Stimulated activated CD4-positive, alpha-beta T cell treated with anti-CD3 and anti-CD28 coated beads, Interleukin-1b, Interleukin-23, amount 100 ng/mL, for 1 hour (primary cell): ENCODE measurements around the gene CRIP1.

Experiments
- DNase-seq, 2 donors: peaks; one replicate each; pipeline ENCODE4 v3.0.0-alpha.2; 2020; ENCODE audit warnings: low read depth in 2 of 2

CRIP1 gene

DNA sequence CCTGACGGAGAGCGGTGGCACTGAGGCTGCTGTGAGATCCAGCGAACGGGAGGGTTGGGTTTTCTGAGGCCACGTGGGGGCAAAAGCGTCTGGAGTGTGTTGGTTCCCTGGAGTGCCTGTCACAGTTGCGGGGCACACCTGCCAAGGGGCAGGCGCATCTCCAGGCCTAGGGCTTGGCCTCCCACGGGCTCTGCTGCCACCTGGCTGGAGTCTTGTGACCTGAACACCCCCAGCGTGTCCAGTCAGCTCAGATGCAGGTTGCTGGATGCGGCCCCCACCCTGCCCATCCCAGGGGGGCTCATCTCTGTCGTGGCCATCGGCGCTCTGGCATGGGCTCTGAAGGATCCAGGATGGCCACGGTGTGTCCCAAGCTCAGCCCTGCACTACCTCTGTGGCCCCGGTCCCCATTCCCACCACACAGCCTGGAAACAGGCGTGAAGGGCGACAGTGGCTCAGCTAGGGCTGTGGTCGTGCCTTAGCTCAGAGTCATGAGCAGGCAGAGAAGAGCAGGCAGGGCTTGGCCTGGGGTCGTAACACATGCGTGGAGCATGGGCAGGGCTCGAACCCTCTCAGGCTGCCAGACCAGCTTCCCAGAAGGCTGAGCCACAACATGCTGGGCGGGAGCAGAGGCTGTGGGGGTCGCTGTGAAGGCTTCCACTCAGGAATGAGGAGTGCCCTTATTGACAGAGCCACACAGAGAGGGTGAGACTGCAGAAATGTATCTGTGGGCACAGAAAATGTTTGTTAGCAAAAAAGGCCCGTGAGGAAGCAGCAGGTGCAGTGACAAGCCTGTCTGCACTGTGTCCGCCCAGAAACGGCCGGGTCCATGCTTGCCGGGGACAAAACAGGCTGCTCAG, 35.6 kb upstream of the CRIP1 start:
- no peak for DNase-seq

DNA sequence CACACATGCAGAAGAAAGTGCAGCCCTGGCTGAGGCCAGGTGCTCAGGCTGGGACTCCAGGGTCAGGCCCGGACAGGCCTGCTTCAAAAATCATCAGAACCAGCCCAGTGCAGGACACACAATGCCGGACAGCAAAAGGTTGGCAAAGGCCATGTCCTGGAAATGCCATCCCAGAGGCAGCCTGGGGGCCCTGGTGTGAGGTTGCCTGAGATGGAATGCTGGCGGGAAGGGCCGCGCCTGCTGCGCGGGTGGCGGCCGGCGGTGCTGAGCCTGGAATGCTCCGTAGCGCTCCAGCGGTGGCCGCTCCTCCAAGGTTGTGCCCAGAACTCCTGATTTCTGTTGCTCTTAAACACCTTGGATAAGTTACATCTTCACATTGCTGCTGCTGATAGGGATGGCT, 33.7 kb upstream of the CRIP1 start:
- DNase-seq = no peak

DNA sequence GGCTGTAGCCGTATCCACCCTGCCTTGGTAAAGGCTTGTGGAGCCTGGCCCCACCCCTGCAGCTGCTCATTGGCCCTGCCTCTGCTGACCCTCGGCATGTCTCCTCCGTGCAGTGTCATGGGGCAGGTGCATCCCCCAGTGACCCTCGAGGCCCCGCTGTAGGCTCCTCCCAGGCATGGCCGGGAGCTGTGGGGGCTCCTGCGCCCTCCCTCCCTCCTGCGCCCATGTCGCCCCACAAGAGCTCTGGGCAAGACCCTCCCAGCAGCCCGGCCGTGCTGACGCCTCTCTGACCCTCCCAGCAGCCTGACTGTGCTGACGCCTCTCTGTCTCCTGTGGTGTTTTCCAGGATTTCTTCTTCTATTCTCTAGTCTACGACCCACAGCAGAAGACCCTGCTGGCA, 32.8 kb upstream of the CRIP1 start:
- no peak for DNase-seq

DNA sequence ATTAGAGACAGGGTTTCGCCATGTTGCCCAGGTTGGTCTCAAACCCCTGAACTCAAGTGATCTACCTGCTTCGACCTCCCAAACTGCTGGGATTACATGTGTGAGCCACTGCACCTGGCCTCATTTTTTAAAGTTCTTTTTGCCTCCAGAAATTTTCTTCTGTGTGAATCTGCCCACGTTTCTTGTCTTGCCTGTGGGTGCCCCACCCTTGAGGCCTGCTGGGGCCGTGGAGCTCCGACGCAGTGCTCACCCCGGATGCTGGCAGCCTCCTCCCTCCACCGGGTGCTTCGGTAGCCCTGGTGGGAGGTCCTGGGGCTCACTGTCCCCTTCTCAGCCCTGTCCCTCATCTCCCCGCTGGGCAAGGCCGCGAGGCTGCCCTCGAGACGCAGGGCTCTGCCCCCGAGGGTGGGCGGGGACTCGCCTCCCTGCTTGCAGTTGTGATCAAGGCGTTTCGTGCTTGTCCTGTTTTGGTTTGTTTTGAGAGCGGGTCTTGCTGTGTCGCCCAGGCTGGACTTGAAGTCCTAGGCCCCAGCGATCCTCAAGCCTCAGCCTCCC, 31.5 kb upstream of the CRIP1 start:
- no peak for DNase-seq

DNA sequence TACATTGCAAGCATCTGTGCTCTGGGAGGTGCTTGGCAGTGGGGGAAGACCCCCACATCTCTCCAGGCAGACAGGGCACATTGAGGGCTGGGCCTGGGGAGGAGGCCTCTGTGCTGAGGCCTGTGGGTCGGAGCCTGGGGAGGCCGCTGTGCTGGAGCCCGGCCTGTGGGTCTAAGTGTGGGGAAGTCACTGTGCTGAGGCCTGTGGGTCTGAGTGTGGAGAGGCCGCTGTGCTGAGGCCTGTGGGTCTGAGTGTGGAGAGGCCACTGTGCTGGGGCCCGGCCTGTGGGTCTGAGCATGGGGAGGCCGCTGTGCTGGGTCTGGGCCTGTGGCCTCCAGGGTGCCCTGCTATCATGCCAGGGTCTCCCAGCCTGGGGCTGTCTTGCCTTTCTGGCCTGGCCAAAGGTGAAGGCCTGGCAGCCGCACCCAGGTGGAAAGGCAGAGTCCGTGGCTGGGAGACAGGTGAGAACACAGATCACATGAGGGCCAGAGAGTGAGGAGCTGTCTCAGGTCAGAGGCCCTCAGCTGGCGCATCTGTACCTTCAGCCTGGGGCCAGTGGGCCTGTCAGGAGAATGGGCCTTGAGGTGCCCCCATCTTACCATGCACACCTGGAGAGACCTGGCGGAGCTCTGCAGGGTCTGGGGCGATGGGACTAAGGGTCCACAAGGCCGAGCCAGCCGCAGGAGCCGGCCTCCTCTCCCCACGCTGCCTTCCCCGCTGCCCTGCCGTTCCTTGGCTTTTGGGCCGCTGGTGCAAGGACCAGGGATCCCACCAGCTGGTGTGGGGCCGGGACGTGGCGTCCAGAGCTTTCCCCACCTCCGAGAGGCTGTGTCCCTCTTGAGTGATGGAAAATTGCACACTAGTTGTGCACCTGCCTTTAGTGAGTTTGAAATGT, 30.7 kb upstream of the CRIP1 start:
- DNase-seq = no peak

DNA sequence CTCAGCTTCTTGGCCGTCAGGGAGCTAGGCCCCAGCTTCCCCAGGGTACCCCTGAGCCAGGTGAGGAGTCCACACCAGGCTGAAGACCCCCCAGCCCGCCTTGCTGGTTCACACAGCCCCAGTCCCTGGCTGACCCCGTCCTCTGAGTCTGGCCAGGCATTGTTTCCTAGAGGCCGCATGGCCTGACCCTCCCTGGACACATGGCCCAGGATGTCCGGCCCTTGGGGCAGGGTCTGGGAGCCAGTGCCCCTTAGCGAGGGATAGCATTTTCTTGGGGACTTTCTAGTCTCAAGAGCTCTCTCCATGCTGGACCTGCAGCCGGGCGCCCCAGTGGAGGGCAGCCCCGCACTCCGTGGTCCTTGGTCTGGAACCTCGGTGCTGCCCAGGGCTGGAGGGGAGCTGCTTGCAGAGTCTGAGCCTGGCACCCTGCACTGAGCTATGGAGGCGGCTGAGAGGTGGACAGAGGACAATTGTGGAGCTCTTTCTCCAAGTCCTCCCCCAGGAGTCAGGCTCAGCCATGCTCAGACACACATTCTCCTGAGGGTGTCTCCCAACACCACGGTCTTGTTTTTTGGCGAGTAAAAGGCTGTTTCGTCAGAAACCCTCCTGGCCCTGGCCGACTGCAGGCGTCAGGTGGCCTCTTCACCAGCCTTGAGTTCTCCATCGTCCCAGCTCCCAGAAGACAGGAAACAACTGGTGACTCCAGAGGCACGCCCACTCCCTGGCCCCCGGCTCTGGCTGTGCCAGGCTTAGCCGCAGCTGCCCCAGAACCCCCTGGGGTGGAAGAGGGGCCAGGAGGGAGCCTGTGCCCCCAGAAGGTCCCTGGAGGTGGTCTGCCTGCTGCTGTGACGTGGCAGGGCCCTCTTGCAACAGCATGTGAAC, 29.7 kb upstream of the CRIP1 start:
- no peak for DNase-seq

DNA sequence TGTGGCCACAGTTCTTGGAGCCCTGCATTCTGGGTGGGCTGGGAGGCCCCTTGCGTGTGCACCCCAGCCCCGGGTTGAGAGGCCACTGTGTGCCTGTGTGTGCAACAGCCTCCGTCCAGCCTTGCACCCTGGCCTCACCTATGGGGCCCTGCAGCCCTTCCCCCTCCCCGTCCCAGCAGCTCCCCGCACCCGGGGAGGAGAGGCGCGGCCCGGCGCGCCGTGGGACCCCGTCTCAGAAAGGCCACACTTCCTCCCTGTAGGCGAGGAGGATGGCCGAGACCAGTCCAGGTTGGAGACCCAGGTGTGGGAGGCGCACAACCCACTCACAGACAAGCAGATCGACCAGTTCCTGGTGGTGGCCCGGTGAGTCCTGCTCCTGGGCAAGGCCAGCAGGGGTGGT, 28.7 kb upstream of the CRIP1 start:
- no peak for DNase-seq

DNA sequence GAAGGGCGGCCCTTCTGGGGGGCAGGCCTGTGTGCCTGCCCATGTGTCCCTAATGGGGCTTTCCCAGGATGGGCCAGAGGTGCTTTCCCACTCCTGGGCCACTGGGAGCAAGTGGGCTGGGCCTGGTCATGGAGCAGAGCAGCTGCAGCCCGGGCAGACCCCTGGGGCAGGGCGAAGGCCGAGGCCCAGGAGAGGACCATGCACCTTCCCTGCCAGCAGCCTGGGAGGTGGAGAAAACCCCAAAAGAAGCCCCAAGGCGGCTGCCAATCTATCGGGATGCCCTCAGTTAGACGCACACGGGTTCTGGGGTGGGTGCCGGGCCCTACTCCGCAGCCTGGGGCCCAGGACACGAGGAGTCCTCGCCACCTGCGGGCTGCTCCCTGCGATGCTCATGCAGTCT, 28.1 kb upstream of the CRIP1 start:
- no peak for DNase-seq

DNA sequence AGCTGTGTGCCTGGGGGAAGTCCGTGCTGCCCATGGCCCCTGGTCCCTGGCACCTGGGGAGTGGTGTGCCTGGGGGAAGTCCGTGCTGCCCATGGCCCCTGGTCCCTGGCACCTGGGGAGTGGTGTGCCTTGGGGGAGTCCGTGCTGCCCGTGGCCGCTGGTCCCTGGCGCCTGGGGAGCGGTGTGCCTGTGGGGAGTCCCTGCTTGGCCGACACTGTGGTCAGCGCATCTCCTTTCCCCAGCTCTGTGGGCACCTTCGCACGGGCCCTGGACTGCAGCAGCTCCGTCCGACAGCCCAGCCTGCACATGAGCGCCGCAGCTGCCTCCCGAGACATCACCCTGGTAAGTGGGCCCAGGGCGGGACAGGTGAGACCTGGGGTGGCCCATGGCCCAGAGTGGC, 26.6 kb upstream of the CRIP1 start:
- no peak for DNase-seq

DNA sequence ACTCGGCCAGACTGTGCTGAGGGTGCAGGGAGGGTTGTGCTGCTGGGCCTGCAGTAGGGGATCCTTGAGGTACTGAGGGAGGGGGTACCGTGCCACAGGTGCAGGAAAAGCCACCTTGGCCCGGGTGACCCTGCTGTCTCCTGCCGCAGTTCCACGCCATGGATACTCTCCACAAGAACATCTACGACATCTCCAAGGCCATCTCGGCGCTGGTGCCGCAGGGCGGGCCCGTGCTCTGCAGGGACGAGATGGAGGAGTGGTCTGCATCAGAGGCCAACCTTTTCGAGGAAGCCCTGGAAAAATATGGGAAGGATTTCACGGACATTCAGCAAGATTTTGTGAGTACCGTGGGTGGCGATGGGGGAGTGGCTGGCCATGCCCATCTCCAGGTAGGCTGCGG, 26.1 kb upstream of the CRIP1 start:
- DNase-seq = no peak

DNA sequence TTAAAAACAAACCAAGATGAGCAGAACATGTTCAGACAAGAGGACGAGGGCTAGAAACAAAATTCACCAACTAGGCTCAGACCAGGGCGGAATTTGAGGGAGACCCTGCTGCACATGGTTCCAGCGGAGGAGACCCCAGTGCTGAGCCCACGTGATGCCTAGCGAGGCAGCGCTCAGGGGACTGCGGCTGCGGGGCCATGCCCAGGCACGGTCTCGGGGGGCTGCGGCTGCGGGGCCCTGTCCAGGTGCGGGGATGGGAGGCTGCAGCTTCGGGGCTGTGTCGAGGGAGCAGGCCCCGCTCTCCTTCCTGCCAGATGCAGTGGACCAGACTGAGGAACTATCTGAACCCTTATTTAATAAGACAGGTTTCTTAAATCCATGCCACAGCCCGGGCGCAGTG, 24.8 kb upstream of the CRIP1 start:
- no peak for DNase-seq

DNA sequence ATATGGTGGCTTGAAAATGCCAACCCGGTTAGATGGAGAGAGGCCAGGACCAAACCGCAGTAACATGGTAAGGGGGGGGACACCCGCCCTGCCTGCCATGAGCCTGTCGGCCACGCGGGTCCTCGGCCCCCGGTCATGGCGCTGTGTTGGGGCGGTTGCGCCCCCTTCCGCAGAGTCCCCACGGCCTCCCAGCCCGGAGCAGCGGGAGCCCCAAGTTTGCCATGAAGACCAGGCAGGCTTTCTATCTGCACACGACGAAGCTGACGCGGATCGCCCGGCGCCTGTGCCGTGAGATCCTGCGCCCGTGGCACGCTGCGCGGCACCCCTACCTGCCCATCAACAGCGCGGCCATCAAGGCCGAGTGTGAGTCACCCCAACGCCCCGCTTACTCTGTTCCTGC, 22.2 kb upstream of the CRIP1 start:
- no peak for DNase-seq

DNA sequence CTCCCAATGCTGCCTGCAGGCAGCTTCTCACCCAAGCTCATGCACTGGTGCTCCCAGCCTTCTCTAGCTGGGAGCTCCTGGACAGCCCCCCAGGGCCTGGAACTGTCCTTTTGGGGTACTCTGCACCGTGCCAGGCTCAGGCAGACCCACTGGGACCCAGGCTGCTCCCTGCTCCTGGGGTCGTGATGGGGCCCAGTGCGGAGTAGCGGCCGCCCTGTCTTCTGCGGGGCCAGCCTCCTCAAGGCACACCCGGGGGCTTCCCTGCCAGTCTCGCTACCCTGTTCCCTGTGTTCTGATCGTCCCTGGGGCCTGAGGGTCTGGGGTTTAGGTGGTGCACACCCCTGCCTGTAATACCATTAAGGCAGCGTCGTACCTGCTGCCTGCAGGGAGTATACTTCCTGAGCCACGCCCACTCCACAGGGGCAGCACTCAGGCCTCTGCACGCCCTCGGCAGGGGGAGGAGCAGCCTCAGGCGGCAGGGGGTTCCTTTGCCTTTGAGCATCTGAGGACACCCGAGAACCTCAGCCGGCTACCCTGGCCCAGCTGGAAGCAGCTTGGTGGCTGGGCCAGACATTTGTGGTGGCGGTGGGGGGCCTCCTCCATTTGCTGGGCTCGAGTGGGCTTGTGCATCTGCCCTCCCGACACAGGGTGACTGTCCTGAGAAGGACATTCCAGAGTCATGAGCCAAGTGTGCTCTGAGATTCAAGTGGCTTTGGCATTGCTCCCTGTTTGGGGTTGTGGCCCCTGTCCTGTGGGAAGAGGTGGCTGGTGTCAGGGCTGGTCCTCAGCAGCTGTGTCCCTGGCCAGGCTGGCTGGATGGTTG, 21.3 kb upstream of the CRIP1 start:
- DNase-seq = no peak

DNA sequence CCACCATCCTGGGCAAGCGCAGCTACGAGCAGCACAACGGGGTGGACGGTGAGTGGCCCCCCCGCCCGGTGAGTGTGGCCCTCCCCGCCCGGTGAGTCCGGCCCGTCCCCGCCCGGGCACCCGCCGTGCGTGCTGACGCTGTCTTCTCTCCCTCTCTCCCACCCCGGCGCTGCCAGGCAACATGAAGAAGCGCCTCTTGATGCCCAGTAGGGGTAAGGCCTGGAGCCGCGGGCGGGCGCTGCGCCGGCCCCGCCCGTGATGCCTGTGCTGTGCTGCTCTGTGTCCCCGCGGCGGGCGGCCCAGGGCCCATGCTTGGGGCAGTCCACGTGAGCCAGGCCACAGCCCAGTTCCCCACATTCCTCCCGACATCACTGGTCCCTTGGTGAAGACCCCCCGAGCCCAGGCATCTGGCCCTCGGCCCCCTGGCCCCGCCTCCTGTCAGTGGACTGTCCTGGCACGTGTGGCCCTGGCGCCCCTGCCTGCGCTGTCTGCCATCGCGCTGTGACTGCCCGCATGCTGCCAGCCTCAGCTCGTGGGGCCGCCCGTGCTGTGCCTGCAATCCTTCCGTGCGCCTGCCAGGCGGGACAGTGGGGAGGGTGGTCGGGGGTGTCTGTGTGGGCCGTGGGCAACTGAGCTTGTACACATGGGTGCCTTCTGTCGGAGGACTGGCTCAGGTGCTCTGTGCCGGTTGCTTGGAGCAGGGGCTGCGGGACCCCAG, 20.0 kb upstream of the CRIP1 start:
- DNase-seq = no peak

DNA sequence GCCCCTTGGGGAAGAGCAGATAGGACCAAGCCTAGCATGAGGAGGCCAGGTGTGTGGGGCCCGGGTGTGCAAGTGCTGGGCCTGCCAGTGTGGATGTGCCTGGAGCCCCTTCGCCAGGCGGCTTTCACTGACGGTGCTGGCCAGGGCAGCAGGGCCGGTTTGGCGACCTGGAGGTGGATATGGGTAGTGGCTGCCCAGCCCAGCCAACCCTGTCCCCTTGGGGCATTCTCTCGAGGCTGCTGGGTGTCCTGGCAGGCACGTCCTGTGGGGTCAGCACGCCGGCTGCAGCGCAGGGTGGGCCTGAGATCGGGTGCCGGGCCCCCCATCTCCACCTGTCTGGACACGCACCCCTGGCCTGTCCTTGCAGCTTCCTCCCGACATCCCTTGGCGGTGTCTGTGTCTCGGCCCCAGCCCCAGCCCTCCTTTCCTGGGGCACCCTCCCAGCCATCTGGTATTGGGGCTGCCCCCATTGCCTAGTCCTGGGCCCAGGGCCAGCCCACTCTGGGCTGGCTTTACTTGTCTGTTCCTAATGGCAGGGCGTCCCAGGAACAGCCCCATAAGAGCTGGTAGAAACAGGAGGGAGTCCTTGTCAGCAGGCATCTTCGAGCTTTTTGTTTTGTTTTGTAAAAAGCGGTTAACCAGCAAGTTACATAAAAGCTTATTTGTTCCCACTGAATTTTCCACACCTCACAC, 19.3 kb upstream of the CRIP1 start:
- DNase-seq = no peak

DNA sequence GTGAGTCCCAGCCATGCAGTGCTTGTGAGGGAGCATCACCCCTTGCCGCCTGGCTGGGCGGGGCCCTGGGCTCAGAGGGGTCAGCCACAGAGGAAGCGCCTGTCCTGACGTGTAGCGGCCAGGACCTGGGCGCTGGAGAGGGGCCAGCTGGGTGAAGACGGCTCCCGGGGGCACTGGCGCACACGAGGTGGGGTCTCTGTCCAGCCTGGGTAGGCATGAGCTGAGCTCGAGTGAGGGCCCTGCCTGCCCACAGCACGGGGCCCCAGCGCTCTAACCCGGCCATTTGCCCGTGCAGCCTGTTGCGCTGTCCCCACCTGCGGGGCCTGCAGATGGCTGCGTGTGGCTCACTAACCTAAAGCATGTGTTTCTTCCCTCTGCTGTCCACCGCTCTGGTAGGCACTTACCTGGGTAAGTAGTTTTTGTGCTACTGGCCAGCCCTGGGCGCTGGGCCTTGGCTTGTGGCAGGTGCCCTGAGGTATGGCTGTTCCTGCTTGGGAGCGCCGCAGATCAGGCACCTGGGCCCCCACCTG, 18.7 kb upstream of the CRIP1 start:
- DNase-seq = no peak

DNA sequence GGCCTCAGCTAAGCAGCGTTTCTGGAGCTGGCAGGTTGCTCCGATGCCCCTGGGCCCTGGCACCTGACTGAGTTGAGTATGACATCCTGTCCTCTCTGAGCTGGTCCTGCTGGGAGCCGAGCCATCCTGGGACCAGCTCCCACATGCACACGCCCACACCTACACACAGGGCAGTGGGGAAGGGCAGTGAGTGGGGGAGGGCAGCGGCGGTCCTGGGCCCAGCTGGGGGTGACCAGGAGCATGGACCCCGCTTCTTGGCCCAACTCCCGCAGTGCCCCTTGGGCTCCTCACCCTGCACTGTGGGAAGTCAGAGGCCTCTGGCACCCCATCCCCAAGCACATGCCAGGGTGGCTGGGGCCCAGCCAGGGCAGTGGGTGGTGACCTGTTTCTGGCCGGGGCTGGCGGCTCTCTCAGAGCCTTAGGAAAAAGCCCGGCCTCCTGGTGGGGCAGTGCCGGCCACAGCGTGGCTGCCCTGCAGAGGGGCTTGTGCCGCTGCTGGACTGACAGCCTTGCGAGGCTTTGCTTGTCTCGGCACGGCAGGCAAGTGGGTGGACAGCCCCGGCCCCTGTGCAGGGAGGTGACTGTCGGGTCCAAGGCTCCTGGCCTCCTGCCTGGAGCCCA, 18.0 kb upstream of the CRIP1 start:
- DNase-seq = no peak

DNA sequence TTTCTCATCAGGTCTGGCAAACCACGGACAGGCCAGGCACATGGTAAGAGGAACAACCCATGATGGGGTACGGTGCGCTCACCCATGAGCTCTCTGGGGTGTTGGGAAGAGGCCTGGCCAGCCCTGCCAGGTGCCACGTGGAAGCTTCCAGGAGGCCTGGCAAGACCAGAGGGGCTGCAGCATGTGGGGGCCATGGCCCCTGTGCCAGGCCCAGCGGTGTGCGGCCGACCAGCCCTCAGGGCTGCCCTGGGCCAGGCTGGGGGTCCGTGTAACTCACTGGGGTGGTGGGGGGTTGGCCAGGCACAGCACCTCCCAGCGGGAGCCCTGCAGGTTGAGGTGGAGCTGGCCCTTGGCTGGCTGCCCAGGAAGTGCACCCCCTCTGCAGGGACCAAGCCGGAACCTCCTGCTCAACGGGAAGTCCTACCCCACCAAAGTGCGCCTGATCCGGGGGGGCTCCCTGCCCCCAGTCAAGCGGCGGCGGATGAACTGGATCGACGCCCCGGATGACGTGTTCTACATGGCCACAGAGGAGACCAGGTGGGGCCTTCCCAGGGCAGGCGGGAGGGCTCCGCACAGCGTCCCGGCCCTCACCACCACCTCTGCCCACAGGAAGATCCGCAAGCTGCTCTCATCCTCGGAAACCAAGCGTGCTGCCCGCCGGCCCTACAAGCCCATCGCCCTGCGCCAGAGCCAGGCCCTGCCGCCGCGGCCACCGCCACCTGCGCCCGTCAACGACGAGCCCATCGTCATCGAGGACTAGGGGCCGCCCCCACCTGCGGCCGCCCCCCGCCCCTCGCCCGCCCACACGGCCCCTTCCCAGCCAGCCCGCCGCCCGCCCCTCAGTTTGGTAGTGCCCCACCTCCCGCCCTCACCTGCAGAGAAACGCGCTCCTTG, 17.0 kb upstream of the CRIP1 start:
- DNase-seq = no peak
